Suprapubic skin (tissue), 4 donors: ENCODE measurements around the gene SPSB4. TPM values are rescaled to one million over a fixed set of nuclear protein-coding genes. Genes with fewer than 3 reads are reported as not detected.

Source experiments
- total RNA-seq, 4 donors: library from RNA; depleted of rRNA; stranded (reverse); fragments of >200 nt; gene quantifications; one replicate each; pipeline ENCODE4 v1.1.0, GENCODE V29; 2016

SPSB4 gene
- total RNA-seq, 4 donors from 2014 or later = 0.51 to 0.81 TPM; not detected in 2

Other genes with a start within 250 kb of the SPSB4 start
- gene SLC25A36, start 109.5 kb upstream of the SPSB4 start, total RNA-seq = 10 to 100 TPM; 28.2 to 89.6 (median 43.1) TPM
- 10 to 100 TPM in 2 of 4 donors, 1 to 10 TPM in 2; 6.7 to 11.8 (median 9.5) TPM for gene PXYLP1, start 180.5 kb downstream of the SPSB4 start, total RNA-seq